ENCODE measurements around the gene ARL15.

- TF ChIP-seq EP300 (IDR thresholded peaks at IDR 0.05) (no peak), POLR2A (IDR thresholded peaks at IDR 0.05) (no peak), CTCF (IDR thresholded peaks at IDR 0.05) (no peak)
These were observed 5.6 kb upstream of the ARL15 start for GRCh38 chr5:54315736-54316528.

Data from upper lobe of left lung (tissue), 4 donors.